AG09319 (cell line): Measurements from ENCODE around the gene SRPRA.

Source experiments
- DNase-seq: peaks from one replicate; pipeline ENCODE4 v3.0.0-alpha.2; 2010; ENCODE audit warnings: low read depth; ENCODE audit errors: extremely low read depth
- TF ChIP-seq, protein P1 (sequence below): IDR thresholded peaks from 2 replicates; pipeline ENCODE4 v1.5.1; 2011; ENCODE audit warnings: low read depth, mild to moderate bottlenecking, inconsistent platforms, low read length, moderate library complexity

Gene SRPRA

DNA sequence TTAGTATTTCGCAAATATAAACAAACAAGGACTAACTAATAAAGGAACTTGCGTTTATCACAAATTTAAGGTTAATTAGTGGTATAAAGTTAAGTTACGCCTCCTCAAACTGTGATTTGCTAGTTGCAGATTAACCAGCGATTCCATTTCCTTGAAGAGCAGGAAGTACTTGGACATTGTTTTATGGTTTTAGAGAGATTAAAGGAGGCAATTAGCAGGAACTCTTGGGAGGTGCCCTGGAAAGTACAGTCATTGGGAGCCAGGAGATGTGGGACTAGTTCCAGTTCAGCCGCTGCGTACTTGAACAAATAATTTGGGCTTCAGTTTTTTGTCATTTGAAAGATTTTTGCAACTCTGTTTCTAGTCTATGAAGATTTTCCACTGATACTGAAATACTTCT is 53.9 kb downstream of the SRPRA start:
- no peak for DNase-seq
- TF ChIP-seq, protein P1, sequence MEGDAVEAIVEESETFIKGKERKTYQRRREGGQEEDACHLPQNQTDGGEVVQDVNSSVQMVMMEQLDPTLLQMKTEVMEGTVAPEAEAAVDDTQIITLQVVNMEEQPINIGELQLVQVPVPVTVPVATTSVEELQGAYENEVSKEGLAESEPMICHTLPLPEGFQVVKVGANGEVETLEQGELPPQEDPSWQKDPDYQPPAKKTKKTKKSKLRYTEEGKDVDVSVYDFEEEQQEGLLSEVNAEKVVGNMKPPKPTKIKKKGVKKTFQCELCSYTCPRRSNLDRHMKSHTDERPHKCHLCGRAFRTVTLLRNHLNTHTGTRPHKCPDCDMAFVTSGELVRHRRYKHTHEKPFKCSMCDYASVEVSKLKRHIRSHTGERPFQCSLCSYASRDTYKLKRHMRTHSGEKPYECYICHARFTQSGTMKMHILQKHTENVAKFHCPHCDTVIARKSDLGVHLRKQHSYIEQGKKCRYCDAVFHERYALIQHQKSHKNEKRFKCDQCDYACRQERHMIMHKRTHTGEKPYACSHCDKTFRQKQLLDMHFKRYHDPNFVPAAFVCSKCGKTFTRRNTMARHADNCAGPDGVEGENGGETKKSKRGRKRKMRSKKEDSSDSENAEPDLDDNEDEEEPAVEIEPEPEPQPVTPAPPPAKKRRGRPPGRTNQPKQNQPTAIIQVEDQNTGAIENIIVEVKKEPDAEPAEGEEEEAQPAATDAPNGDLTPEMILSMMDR: no peak

DNA sequence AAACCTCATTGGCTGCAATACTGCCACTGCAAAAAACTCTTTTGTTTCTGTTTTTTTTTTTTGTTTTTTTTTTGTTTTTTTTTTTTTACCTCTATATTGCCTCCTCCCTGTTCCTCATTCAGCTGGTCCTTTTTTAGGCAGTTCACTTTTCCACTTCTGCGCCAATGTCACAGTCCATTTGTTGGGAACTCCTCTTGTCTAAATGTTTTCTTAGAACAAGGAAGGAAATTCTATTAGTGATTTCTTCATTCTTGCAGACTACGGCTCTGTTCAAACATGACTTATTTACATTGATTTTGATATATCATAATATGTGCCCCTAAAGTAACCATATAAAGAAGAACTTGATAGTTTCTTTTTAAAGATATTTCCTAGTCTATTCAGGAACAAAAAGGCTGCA is 54.3 kb downstream of the SRPRA start:
- TF ChIP-seq, protein P1: no peak
- no peak for DNase-seq
